ENCODE results near the gene ETV6.

DNA sequence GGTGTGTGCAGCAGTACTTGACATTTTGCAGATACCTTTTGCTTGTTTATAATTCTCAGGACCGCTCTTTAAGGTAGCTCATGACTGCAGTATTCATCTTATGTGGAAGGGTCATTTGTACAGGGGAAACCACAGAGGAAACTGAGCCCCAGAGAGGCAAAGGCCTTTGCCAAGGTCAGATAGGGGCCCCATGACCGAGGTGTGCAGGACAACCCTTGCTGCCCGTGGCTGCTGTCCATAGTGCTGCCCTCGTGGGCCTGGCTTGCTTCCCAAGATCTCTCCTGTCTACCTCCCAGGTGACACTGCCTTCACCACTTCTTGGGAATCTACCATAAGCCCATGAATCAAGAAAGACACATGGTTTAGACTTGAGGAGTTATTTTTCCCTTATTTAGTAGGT, 222.6 kb downstream of the ETV6 start:
- TF ChIP-seq ZNF274 (IDR thresholded peaks at IDR 0.05; ENCODE audit: low read depth, low read length) = no peak
- no peak for TF ChIP-seq YY1 (IDR thresholded peaks at IDR 0.05; ENCODE audit: insufficient read depth, insufficient read length)
